Hepatocyte (in vitro differentiated cells): ENCODE results near the gene STK24.

ENCODE experiments used
- EZH2 ChIP-seq: fragments of 200-600 bp; sonication (generic); IDR thresholded peaks from 2 replicates; pipeline ENCODE4 v1.6.1; 2016; ENCODE audit warnings: antibody characterized with exemption, mild to moderate bottlenecking, borderline replicate concordance
- EZH2phosphoT487 ChIP-seq: fragments of 200-600 bp; sonication (generic); IDR thresholded peaks from one replicate; pipeline ENCODE4 v1.6.1; 2018; ENCODE audit warnings: antibody characterized with exemption, mild to moderate bottlenecking, low read depth, moderate library complexity; ENCODE audit not compliant: unreplicated experiment, severe bottlenecking
- TF ChIP-seq, protein P1 (sequence below): fragments of 200-600 bp; sonication (generic); IDR thresholded peaks from 2 replicates; pipeline ENCODE4 v1.5.1; 2016; ENCODE audit warnings: antibody characterized with exemption, mild to moderate bottlenecking; ENCODE audit not compliant: poor library complexity

- TF ChIP-seq, protein P1, sequence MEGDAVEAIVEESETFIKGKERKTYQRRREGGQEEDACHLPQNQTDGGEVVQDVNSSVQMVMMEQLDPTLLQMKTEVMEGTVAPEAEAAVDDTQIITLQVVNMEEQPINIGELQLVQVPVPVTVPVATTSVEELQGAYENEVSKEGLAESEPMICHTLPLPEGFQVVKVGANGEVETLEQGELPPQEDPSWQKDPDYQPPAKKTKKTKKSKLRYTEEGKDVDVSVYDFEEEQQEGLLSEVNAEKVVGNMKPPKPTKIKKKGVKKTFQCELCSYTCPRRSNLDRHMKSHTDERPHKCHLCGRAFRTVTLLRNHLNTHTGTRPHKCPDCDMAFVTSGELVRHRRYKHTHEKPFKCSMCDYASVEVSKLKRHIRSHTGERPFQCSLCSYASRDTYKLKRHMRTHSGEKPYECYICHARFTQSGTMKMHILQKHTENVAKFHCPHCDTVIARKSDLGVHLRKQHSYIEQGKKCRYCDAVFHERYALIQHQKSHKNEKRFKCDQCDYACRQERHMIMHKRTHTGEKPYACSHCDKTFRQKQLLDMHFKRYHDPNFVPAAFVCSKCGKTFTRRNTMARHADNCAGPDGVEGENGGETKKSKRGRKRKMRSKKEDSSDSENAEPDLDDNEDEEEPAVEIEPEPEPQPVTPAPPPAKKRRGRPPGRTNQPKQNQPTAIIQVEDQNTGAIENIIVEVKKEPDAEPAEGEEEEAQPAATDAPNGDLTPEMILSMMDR, result no peak
- no peak for TF ChIP-seq EZH2phosphoT487
- TF ChIP-seq EZH2, result no peak
These were observed 127.6 kb downstream of the STK24 start for GRCh38 chr13:98449273-98449672.
